Suprapubic skin (tissue), 4 donors: ENCODE measurements around the gene MAEA. TPM values are rescaled to one million over a fixed set of nuclear protein-coding genes. Genes with fewer than 3 reads are reported as not detected.
A peak's percentile ranks its signal among the peaks of the same experiment; 100 is the strongest.

ENCODE experiments used
- DNase-seq, 2 donors: peaks; one replicate each; pipeline ENCODE4 v3.0.0-alpha.2; 2019; ENCODE audit warnings: low spot score in 2 of 2
- H3K27ac ChIP-seq: fragments of 200-600 bp; sonication (generic); one replicate; pipeline ENCODE4 v1.5.1; 2019
- H3K27me3 ChIP-seq: fragments of 200-600 bp; sonication (generic); one replicate; pipeline ENCODE4 v1.5.1; 2019
- H3K36me3 ChIP-seq: fragments of 200-600 bp; sonication (generic); one replicate; pipeline ENCODE4 v1.5.1; 2019
- H3K4me1 ChIP-seq: fragments of 200-600 bp; sonication (generic); one replicate; pipeline ENCODE4 v1.5.1; 2019
- H3K4me3 ChIP-seq: fragments of 200-600 bp; sonication (generic); one replicate; pipeline ENCODE4 v1.5.1; 2019; ENCODE audit warnings: mild to moderate bottlenecking
- H3K9me3 ChIP-seq: fragments of 200-600 bp; sonication (generic); one replicate; pipeline ENCODE4 v1.5.1; 2019
- CTCF ChIP-seq, 2 donors: fragments of 200-600 bp in 1 of 2; fragments of 450-650 bp in 1 of 2; sonication (generic) in 1 of 2; IDR thresholded peaks; one replicate each; pipeline ENCODE4 v1.5.1; 2016 to 2019; ENCODE audit warnings: antibody characterized with exemption in 2 of 2, mild to moderate bottlenecking in 1 of 2, moderate library complexity in 1 of 2
- EP300 ChIP-seq: sonication (generic); formaldehyde crosslinking; IDR thresholded peaks from one replicate; pipeline ENCODE4 v1.6.1; 2017; ENCODE audit warnings: antibody characterized with exemption
- POLR2A ChIP-seq, 2 donors: fragments of 450-650 bp; IDR thresholded peaks; one replicate each; pipeline ENCODE4 v1.6.1; 2017; ENCODE audit warnings: antibody characterized with exemption in 2 of 2, mild to moderate bottlenecking in 2 of 2, moderate library complexity in 2 of 2
- POLR2AphosphoS5 ChIP-seq, 3 donors: sonication (generic); formaldehyde crosslinking; IDR thresholded peaks; one replicate each; pipeline ENCODE4 v1.6.1; 2017; ENCODE audit warnings: antibody characterized with exemption in 3 of 3
- WGBS: methylation state at CpG from one replicate; pipeline ENCODE4 v1.1.5; 2018; 5-methylcytosine and 5-hydroxymethylcytosine counted together
- total RNA-seq, 4 donors: library from RNA; depleted of rRNA; stranded (reverse); fragments of >200 nt; gene quantifications; one replicate each; pipeline ENCODE4 v1.1.0, GENCODE V29; 2016

The MAEA gene
- total RNA-seq, 4 donors from 2014 or later, result 58.7 to 112 (median 69.5) TPM

GRCh38 chr4:1363513-1363912, 73.8 kb downstream of the MAEA start:
- WGBS, result 93% methylated on average over 11 of the region's 11 CpGs
- Histone ChIP-seq H3K4me1 (peaks cover 10% of the 10 kb centered on the region), H3K36me3 (peaks cover 41% of the 10 kb centered on the region), H3K27ac (no peak overlapping the region), H3K9me3 (no peaks in the 10 kb centered on the region), H3K4me3 (no peak overlapping the region), H3K27me3 (no peaks in the 10 kb centered on the region)
- TF ChIP-seq EP300 (no peak), POLR2A (IDR thresholded peaks at IDR 0.05) (no peak), POLR2AphosphoS5 (IDR thresholded peaks at IDR 0.05) (no peak), CTCF (IDR thresholded peaks at IDR 0.05) (no peak)
- no peak for DNase-seq

- Histone ChIP-seq H3K4me3 (no peak overlapping the region), H3K9me3 (no peaks in the 10 kb centered on the region), H3K27ac (no peak overlapping the region), H3K4me1 (peaks cover 10% of the 10 kb centered on the region), H3K36me3 (peaks cover 40% of the 10 kb centered on the region), H3K27me3 (no peaks in the 10 kb centered on the region)
- 75% methylated on average over 1 of the region's 18 CpGs for WGBS
- DNase-seq, result no peak
- TF ChIP-seq POLR2AphosphoS5 (IDR thresholded peaks at IDR 0.05) (no peak), CTCF (IDR thresholded peaks at IDR 0.05) (no peak), POLR2A (IDR thresholded peaks at IDR 0.05) (no peak), EP300 (no peak)
Measured at GRCh38 chr4:1364217-1364616, 74.5 kb downstream of the MAEA start.

- Histone ChIP-seq H3K36me3 (peaks cover 38% of the 10 kb centered on the region), H3K27ac (no peak overlapping the region), H3K4me3 (no peak overlapping the region), H3K4me1 (peaks cover 10% of the 10 kb centered on the region), H3K9me3 (no peaks in the 10 kb centered on the region), H3K27me3 (no peaks in the 10 kb centered on the region)
- TF ChIP-seq CTCF (IDR thresholded peaks at IDR 0.05) (no peak), EP300 (no peak), POLR2A (IDR thresholded peaks at IDR 0.05) (no peak), POLR2AphosphoS5 (IDR thresholded peaks at IDR 0.05) (no peak)
- DNase-seq, result no peak
- 83% methylated on average over 11 of the region's 13 CpGs for WGBS
Measured at GRCh38 chr4:1364748-1365147, 75.1 kb downstream of the MAEA start.

- H3K4me3 ChIP-seq, result no peak overlapping the region
- H3K27ac ChIP-seq, result no peak overlapping the region
Measured at GRCh38 chr4:1365271-1366178, 75.8 kb downstream of the MAEA start.

More at GRCh38 chr4:1365271-1366178, 75.8 kb downstream of the MAEA start:
- DNase-seq, result peak in 1 of 2 donors; percentile 55
- WGBS, result 67% methylated on average over 6 of the region's 25 CpGs
- H3K27me3 ChIP-seq, result no peaks in the 10 kb centered on the region
- H3K36me3 ChIP-seq, result peaks cover 39% of the 10 kb centered on the region
- H3K4me1 ChIP-seq, result peaks cover 10% of the 10 kb centered on the region
- no peak for TF ChIP-seq POLR2AphosphoS5 (IDR thresholded peaks at IDR 0.05)
- TF ChIP-seq POLR2A (IDR thresholded peaks at IDR 0.05), result no peak
- no peak for TF ChIP-seq EP300
- TF ChIP-seq CTCF (IDR thresholded peaks at IDR 0.05), result no peak
- H3K9me3 ChIP-seq, result no peaks in the 10 kb centered on the region
